ENCODE results near the gene HOXC6. TPM values are rescaled to one million over a fixed set of nuclear protein-coding genes. Genes with fewer than 3 reads are reported as not detected.

The HOXC6 gene
- total RNA-seq, 2 donors from 2014 or later = not detected

DNA sequence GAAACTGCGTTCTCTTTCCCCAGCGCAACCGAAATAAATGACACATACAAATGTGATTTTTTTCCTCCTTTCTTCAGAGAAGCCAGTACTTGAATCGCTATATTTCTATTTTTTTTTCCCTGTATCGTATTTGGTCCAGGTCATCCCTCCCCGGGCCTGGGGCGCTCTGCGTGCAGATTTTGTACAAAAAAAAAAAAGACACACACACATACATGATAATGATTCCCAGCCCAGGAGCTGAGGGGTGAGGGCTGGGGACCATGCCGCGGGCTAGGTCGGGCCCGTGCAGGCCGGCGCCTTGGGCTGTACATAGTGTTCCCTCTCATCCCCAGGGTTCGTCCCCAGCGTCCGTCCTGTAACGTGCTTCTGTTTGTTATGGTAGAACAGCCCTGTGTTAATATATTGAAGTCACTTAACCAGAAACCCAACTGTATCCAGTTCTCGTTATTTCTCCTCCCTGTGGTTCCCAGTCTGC lies 25.3 kb upstream of the HOXC6 start:
- peaks cover 7% of the 10 kb centered on the region for H3K36me3 Mint-ChIP-seq (ENCODE audit: low read depth)
- peaks cover 94% of the 10 kb centered on the region for H3K27me3 Mint-ChIP-seq
- H3K27ac Mint-ChIP-seq = no peak overlapping the region
- H3K4me3 Mint-ChIP-seq = no peak overlapping the region
- peaks cover 19% of the 10 kb centered on the region for H3K4me1 Mint-ChIP-seq
- DNase-seq (no peak), ATAC-seq (no peak)
- H3K9me3 ChIP-seq (ENCODE audit: control insufficient read depth, low read length, poor library complexity, severe bottlenecking) = no peaks in the 10 kb centered on the region

DNA sequence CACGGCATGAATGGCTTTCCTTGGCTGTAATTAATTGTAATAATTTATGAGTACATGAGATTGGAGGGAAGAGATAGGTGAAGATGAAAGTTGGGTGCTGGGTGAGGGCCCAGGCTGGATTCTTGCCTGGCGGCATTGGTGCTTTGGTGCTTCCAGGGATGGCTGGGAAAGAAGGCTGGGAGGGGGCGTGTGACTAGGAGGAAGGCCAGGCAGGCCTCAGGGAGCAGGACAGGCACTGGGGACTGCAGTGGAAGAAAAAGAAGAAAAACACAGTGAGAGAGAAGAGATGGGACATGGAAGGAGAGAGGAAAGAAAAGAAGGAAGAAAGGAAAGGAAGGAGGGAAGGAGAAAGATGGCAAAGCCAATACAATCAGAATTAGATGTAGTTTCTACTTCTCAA lies 24.6 kb upstream of the HOXC6 start:
- H3K9me3 ChIP-seq (ENCODE audit: control insufficient read depth, low read length, poor library complexity, severe bottlenecking) = no peaks in the 10 kb centered on the region
- H3K27ac Mint-ChIP-seq = no peak overlapping the region
- DNase-seq (no peak), ATAC-seq (no peak)
- H3K4me1 Mint-ChIP-seq = peaks cover 19% of the 10 kb centered on the region
- H3K4me3 Mint-ChIP-seq = no peak overlapping the region
- H3K27me3 Mint-ChIP-seq = peaks cover 93% of the 10 kb centered on the region
- H3K36me3 Mint-ChIP-seq (ENCODE audit: low read depth) = peaks cover 7% of the 10 kb centered on the region

DNA sequence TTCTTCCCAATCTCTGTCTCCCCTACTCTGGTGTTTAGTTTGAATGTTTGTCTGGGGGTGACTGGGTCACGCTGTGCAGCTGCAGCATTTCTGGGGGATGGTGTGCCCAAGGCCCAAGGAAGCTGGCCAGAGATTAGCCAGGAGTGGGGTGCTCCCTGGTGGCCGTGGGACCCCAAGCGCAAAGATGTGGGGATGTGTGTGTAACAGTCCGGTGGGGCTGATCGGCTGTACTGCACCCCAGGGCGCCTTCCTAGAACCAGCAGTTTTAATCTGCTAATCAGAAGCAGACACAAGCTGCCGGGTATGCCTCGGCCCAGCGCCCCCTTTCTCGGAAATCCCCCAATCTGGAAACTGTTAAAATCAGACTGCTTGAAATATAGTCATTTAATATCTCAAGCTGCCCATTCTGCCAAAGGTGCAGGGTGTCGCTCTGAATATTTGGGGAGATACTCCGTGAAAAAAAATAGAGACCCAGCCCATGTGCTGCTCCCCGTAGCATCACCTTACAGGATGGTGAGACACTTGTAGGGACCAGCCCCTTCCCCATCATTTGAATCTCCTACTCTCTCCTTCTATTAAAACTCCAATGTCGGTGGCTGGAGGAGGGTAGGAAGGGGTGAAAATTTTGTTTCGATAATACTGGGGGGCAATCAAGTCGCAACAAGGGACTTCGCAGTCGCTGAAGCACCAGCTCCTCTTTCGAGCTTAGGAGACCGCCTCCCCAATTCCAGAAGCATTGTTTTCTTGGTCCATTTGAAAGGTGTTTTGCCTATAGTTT lies 24.0 kb upstream of the HOXC6 start:
- Mint-ChIP-seq H3K27ac (no peak overlapping the region), H3K27me3 (peaks cover 92% of the 10 kb centered on the region), H3K36me3 (ENCODE audit: low read depth) (peaks cover 8% of the 10 kb centered on the region), H3K4me1 (peaks cover 20% of the 10 kb centered on the region), H3K4me3 (no peak overlapping the region)
- DNase-seq = no peak
- H3K9me3 ChIP-seq (ENCODE audit: control insufficient read depth, low read length, poor library complexity, severe bottlenecking) = no peaks in the 10 kb centered on the region
- no peak for ATAC-seq

DNA sequence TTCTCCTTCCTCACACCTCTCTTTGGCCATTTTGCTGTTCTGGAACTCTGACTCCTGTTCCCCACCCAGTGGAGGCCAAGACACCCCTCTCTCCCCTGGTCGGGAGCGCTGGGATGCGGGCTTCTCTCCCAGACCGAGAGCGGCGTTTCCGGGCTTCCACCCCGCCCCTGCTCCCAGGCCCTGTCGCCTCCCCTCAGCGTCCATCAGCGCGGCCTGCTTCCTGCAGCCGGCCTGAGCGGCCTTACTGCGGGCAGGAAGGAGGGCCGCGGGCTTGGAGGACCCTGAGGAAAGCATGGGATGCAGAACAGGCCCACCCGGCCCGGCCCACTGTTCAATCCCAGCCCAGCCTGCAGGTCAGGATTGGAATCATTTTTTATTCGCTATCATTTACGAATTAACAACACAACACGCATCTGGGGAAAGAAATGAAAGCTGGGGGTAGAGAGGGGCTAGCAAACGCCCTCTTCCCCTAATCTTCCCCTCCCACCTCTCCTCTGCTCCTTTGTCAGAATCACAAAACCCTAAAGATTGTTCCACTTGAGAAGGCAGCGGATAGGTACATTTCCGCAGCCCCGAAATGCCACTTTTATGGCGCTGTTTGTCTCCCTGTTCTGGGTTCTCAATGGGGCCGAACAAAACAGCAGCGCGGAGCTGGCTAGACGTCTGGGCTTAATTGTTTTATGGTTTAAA lies 23.3 kb upstream of the HOXC6 start:
- H3K36me3 Mint-ChIP-seq (ENCODE audit: low read depth) = peaks cover 10% of the 10 kb centered on the region
- no peak overlapping the region for H3K27ac Mint-ChIP-seq
- peaks cover 18% of the 10 kb centered on the region for H3K4me1 Mint-ChIP-seq
- H3K9me3 ChIP-seq (ENCODE audit: control insufficient read depth, low read length, poor library complexity, severe bottlenecking) = no peaks in the 10 kb centered on the region
- ATAC-seq (no peak), DNase-seq (no peak)
- peaks cover 90% of the 10 kb centered on the region for H3K27me3 Mint-ChIP-seq
- peak overlapping the region; percentile 91 for H3K4me3 Mint-ChIP-seq

DNA sequence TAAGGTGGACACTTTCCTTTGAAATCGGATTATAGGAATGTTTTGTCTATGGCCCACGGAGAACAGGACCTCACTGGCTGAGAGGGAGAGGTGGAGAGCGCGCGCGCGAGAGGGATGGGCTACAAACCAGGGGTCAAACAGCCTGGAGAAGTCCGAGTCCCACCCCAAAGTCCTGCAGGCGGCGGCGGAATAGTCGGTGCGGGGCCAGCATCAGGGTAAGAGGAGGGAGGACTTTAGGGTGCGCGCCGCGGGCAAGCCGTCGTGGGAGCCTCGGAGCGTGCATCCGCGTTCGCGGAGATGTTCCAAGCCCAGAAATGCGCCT lies 22.7 kb upstream of the HOXC6 start:
- ATAC-seq (no peak), DNase-seq (no peak)
- Mint-ChIP-seq H3K4me3 (peak overlapping the region; percentile 91), H3K36me3 (ENCODE audit: low read depth) (peaks cover 10% of the 10 kb centered on the region), H3K4me1 (peaks cover 18% of the 10 kb centered on the region), H3K27ac (peak overlapping the region; percentile 82), H3K27me3 (peaks cover 92% of the 10 kb centered on the region)
- H3K9me3 ChIP-seq (ENCODE audit: control insufficient read depth, low read length, poor library complexity, severe bottlenecking) = no peaks in the 10 kb centered on the region

DNA sequence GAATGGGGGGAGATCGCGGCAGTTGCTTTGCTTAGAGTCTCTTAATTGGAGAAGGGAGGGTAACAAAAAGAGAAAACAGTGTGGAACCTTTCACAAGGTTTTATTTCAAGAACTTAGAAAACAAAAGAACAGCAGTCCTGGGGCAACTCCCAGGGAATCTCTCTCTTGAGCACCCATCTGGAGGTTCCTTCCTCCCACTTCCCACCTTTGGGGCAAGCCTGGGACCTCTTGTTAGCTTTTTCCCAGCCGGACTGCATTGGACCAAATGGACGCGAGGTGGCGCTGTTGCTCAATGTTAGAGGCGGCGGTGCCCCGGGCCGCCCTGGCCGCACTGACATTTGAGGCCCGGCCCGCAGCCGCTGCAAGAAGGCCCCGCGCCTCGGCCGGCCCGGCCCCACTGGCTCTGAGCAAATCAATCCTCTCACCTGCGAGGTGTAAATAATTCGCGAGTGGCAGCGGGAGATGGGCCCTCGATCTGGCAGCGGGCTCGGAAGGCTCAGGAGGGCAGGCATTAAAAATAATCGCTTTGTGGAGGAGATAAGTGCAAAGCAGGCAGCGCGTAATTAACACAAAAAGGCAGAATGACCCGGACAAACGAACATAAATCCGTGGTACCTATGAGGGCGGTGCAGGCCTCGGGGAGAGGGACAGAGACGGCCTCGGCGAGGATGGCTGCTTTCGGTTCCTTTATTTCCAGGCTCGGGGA lies 22.2 kb upstream of the HOXC6 start:
- Mint-ChIP-seq H3K36me3 (ENCODE audit: low read depth) (peaks cover 10% of the 10 kb centered on the region), H3K27me3 (peaks cover 94% of the 10 kb centered on the region), H3K4me3 (peak overlapping the region; percentile 91), H3K27ac (peak overlapping the region; percentile 82), H3K4me1 (peaks cover 20% of the 10 kb centered on the region)
- ATAC-seq (peak; percentile 89), DNase-seq (peak; percentile 74 to 82 (median 80))
- H3K9me3 ChIP-seq (ENCODE audit: control insufficient read depth, low read length, poor library complexity, severe bottlenecking) = no peaks in the 10 kb centered on the region

DNA sequence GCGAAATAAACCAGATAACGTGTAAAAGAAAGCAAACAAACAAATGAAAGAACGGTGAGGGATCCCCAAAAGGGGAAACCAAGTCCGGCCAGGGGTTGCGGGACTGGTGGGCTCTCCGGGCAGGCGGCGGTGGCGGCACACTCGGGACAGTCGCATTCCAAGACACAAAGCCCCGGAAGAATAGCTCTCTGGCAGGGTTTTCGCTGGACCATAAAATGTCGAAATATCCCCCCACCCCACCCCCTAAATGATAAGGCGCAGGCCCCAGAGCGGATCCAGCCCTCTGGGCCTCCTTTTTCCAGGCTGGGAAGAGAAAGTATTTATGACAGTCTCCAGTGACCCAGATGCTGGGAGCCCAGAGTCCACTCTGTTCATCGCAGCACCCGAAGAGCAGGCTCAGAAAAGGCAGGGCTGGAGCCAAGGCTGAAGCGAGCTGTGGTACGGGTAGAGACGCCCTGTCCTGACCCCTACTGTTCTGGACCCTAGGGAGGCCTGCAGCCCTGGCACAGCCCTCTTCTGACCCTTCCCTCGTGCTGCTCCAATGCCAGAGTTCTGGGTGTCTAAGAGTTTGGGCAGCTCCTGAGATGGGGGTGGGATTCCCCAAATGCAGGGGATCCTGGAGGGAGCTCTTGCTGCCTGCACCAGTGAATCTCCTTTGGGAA lies 21.6 kb upstream of the HOXC6 start:
- Mint-ChIP-seq H3K36me3 (ENCODE audit: low read depth) (peaks cover 10% of the 10 kb centered on the region), H3K4me3 (peak overlapping the region; percentile 91), H3K27ac (peak overlapping the region; percentile 82), H3K4me1 (peaks cover 24% of the 10 kb centered on the region), H3K27me3 (peaks cover 94% of the 10 kb centered on the region)
- no peak for DNase-seq
- ATAC-seq = no peak
- no peaks in the 10 kb centered on the region for H3K9me3 ChIP-seq (ENCODE audit: control insufficient read depth, low read length, poor library complexity, severe bottlenecking)

DNA sequence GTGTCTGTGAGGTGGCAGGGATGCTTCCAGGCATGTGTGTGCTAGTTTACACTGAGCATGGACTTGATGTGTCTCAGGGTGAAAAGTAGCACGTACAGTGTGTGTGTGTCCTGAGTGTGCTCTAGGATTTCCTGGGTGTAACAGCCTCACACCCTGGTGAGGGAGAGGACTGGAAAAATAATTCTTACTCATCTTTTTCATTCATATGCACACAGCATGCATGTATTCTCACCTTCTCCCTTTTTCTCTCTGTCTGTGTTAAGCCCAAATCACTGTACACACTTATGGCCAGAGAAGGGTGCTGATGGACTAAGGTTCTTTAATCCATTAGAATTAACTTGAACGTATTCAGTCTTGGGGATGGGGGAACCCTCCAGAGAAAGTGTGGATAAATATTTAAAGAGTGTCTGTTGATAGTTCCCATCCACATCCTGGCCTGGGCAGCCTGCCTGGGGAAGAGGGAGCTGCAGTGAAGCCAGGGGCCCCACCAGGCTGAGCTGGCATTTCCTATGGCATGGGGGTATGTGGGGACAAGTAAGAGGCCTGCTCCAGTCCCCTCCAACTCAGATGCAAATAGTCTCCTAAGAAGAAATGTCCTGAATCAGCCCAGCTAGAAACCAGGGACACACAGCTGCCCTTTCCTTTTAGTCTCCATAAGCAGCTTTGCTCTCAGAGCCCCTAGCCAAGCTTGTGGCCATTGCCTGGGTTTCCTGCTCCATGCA lies 20.5 kb upstream of the HOXC6 start:
- H3K9me3 ChIP-seq (ENCODE audit: control insufficient read depth, low read length, poor library complexity, severe bottlenecking) = no peaks in the 10 kb centered on the region
- Mint-ChIP-seq H3K27ac (no peak overlapping the region), H3K27me3 (peaks cover 94% of the 10 kb centered on the region), H3K36me3 (ENCODE audit: low read depth) (peaks cover 10% of the 10 kb centered on the region), H3K4me3 (no peak overlapping the region), H3K4me1 (peaks cover 24% of the 10 kb centered on the region)
- ATAC-seq (no peak), DNase-seq (no peak)

DNA sequence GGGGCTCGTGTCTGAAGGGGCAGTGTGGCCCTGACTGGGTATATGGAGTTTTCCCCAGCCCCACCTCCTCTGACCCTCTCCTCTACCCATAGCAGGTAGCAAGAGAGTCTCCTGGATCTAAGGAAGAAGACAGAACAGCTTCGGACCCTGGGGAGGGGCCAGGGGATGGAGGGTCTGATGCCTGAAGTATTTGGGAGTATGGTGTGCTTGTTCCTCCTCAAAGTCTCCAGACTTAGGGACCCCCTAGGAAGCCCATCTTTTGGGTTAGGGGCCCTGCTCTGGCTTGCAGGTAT lies 20.0 kb upstream of the HOXC6 start:
- H3K4me3 Mint-ChIP-seq = no peak overlapping the region
- H3K36me3 Mint-ChIP-seq (ENCODE audit: low read depth) = peaks cover 12% of the 10 kb centered on the region
- ATAC-seq (no peak), DNase-seq (no peak)
- peaks cover 24% of the 10 kb centered on the region for H3K4me1 Mint-ChIP-seq
- H3K27ac Mint-ChIP-seq = no peak overlapping the region
- no peaks in the 10 kb centered on the region for H3K9me3 ChIP-seq (ENCODE audit: control insufficient read depth, low read length, poor library complexity, severe bottlenecking)
- peaks cover 94% of the 10 kb centered on the region for H3K27me3 Mint-ChIP-seq

DNA sequence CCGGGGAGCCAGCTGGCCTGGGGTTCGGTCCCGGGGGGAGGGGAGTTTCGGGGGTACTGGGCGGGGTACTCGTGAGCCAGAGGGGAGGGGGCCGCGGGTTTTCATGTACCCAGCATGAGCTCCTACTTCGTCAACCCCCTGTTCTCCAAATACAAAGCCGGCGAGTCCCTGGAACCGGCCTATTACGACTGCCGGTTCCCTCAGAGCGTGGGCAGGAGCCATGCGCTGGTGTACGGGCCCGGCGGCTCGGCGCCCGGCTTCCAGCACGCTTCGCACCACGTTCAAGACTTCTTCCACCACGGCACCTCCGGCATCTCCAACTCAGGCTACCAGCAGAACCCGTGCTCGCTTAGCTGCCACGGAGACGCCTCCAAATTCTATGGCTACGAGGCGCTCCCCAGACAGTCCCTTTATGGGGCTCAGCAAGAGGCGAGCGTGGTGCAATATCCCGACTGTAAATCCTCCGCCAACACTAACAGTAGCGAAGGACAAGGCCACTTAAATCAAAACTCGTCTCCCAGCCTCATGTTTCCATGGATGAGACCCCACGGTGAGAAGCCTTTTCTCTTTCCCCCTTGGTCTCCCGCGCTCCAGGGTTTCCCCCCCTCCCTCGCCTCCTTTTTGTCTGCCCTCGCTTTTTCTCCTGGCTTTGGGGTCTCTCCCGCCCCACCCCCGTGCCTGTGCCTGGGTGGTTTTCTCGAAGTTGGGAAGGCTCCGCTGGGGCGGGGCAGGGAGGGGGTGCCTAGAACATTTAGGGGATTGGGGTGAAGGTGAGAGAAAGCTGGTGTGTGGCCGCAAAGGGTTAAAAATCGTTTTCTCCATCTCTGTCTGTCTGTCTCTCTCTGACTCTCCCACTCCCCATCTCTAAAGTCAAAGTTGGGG lies 18.8 kb upstream of the HOXC6 start:
- DNase-seq (no peak), ATAC-seq (peak; percentile 53)
- Mint-ChIP-seq H3K4me1 (peaks cover 21% of the 10 kb centered on the region), H3K27me3 (peaks cover 92% of the 10 kb centered on the region), H3K4me3 (peak overlapping the region; percentile 87), H3K36me3 (ENCODE audit: low read depth) (peaks cover 9% of the 10 kb centered on the region), H3K27ac (no peak overlapping the region)
- no peaks in the 10 kb centered on the region for H3K9me3 ChIP-seq (ENCODE audit: control insufficient read depth, low read length, poor library complexity, severe bottlenecking)

DNA sequence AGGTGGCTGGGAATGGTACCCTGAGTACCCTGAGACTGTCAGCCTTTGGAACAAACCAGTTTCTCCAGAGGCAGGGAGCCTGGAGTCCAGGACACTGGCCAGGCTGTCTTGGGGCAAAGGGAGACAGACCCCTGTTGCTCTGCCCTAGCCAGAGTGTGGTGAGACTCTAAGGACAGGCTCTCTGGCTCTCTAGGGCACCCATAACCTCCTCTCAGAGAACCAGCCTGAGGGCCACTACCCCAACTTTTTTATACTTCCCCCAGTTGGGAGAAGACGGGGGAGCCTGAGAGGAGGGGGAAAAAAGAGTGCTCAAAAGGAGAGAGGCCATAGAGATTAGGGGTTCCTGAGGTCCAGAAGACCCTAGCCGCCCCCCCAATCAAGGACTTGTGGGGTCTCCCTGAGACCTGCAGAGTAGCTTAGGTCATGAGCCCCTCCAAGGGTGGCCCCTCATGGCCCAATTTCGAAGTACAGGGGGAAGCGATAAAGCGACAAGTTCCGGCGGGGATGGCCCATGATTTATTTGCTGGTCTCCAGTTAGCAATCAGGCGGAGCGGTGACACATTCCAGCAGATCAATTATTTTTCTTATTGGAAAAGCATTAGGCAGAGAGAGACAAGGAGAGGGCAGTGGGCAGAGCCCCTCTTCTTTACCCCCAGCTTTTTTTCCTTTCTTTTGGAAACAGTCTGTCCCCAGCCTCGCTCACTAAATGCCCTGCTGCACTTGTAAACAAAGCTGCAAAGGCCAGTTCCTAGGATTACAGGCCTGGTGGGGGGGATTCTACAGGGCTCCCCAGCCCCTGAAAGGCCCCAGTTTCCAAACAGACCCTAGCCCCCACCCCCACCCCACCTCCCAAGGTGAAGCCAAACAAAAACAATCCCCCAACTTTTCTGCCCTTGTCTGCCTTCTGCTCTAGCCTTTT lies 17.9 kb upstream of the HOXC6 start:
- H3K27me3 Mint-ChIP-seq = peaks cover 92% of the 10 kb centered on the region
- H3K27ac Mint-ChIP-seq = no peak overlapping the region
- H3K4me1 Mint-ChIP-seq = peaks cover 20% of the 10 kb centered on the region
- no peak for ATAC-seq
- H3K36me3 Mint-ChIP-seq (ENCODE audit: low read depth) = peaks cover 9% of the 10 kb centered on the region
- DNase-seq = no peak
- peak overlapping the region; percentile 41 for H3K4me3 Mint-ChIP-seq
- peaks cover 2% of the 10 kb centered on the region for H3K9me3 ChIP-seq (ENCODE audit: control insufficient read depth, low read length, poor library complexity, severe bottlenecking)

Measured in T-helper 17 cell (primary cell).